Measurements from ENCODE around the gene RNF31.

The RNF31 gene

GRCh38 chr14:24204163-24205146 is 57.2 kb downstream of the RNF31 start:
- no peak for DNase-seq

GRCh38 chr14:24206260-24207103 is 59.2 kb downstream of the RNF31 start:
- DNase-seq = no peak

GRCh38 chr14:24207104-24207551 is 59.8 kb downstream of the RNF31 start:
- no peak for DNase-seq

GRCh38 chr14:24207625-24208024 is 60.3 kb downstream of the RNF31 start:
- DNase-seq = no peak

Data from activated CD4-positive, alpha-beta T cell treated with anti-CD3 and anti-CD28 coated beads, Interleukin-2, amount 50 U/mL, for 16 hours (primary cell).